ENCODE results near the gene SLC15A4.

Gene SLC15A4

DNA sequence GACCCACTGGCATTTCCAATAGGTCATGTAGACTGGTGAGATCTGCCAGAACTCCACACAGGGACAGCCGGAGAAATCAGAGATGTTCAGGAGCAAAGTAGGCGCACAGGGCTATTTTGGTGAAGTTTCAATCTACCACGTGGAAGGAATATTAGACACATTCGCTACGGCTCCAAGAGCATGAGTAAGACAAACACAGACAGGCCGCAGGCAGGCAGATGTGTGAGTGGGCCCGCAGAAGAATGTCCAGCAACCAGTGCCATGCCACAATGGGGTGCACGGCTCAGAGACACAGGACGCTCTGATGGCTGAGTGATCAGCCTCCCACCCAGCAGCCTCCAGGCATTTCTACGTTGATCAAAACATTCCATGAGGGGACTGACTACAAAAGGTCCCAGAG is 10.4 kb downstream of the SLC15A4 start:
- Histone ChIP-seq H2AK5ac (ENCODE audit: low read length, severe bottlenecking) (no peak overlapping the region), H3K4ac (ENCODE audit: low read depth in 1 of 2, low read length in 2 of 2) (no peak overlapping the region), H3K14ac (ENCODE audit: low read length in 2 of 2) (no peak overlapping the region), H3K4me3 (ENCODE audit: insufficient read depth in 1 of 2, low read depth in 1 of 2, low read length in 2 of 2) (peak overlapping the region in 1 of 2 experiments; percentile 38), H2BK15ac (ENCODE audit: low read depth, poor library complexity, severe bottlenecking) (no peak overlapping the region), H3K27ac (ENCODE audit: low read length, poor library complexity, severe bottlenecking) (peak overlapping the region; percentile 75), H4K91ac (ENCODE audit: low read length) (no peak overlapping the region), H3K36me3 (ENCODE audit: control insufficient read depth in 1 of 2, insufficient read depth in 2 of 2, low read depth in 1 of 2, low read length in 2 of 2) (peaks cover 10 to 18% of the 10 kb centered on the region in 2 experiments), H2BK120ac (ENCODE audit: low read depth, low read length) (no peak overlapping the region), H2AFZ (ENCODE audit: low read depth, low read length) (no peak overlapping the region), H3K4me2 (ENCODE audit: low read length, poor library complexity, severe bottlenecking) (peak overlapping the region; percentile 27), H3K23ac (ENCODE audit: low read length in 2 of 2) (no peak overlapping the region), H3K9me3 (ENCODE audit: control insufficient read depth, low read length) (no peaks in the 10 kb centered on the region), H2BK12ac (ENCODE audit: low read length in 2 of 2) (no peak overlapping the region), H4K8ac (ENCODE audit: low read length) (no peak overlapping the region), H2BK5ac (ENCODE audit: low read depth, low read length, poor library complexity, severe bottlenecking) (no peak overlapping the region), H3K9ac (ENCODE audit: low read length) (peak overlapping the region; percentile 73), H3K18ac (ENCODE audit: low read depth in 1 of 2, low read length in 2 of 2) (no peak overlapping the region), H3K27me3 (ENCODE audit: control insufficient read depth in 1 of 2, insufficient read depth in 1 of 2, low read length in 2 of 2) (no peaks in the 10 kb centered on the region), H3K79me1 (replicated peaks; ENCODE audit: low read length, poor library complexity, severe bottlenecking) (peaks cover 1% of the 10 kb centered on the region), H3K4me1 (ENCODE audit: control insufficient read depth, insufficient read depth, low read depth, low read length) (peaks cover 25% of the 10 kb centered on the region)
- no peak for DNase-seq
- WGBS = 96% methylated on average over 9 of the region's 10 CpGs

DNA sequence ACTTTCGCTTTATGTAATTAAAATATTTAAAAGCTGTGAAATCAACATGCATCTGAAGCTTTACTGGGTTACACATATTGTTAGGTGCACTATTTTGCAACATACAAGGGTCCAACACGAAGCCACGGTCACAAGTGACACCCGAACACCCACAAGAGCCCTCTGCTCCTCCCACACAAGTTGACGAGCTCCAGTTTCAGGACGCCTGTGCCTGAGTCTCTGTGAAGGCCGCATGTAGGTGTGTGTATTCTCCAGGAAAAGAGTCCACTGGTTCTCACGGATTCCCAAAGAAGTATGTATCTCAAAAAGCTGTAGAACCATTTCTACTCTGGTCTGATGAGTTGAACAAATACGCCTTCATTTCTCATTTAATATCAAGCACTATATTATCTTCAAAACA is 12.0 kb downstream of the SLC15A4 start:
- no peak overlapping the region for H3K23ac ChIP-seq (ENCODE audit: low read length in 2 of 2)
- no peaks in the 10 kb centered on the region for H3K27me3 ChIP-seq (ENCODE audit: control insufficient read depth in 1 of 2, insufficient read depth in 1 of 2, low read length in 2 of 2)
- H3K18ac ChIP-seq (ENCODE audit: low read depth in 1 of 2, low read length in 2 of 2) = no peak overlapping the region
- no peak overlapping the region for H2AFZ ChIP-seq (ENCODE audit: low read depth, low read length)
- 91% methylated on average over 8 of the region's 9 CpGs for WGBS
- no peak overlapping the region for H3K4me2 ChIP-seq (ENCODE audit: low read length, poor library complexity, severe bottlenecking)
- H3K4me1 ChIP-seq (ENCODE audit: control insufficient read depth, insufficient read depth, low read depth, low read length) = peaks cover 23% of the 10 kb centered on the region
- peaks cover 6% of the 10 kb centered on the region for H3K79me1 ChIP-seq (replicated peaks; ENCODE audit: low read length, poor library complexity, severe bottlenecking)
- H2AK5ac ChIP-seq (ENCODE audit: low read length, severe bottlenecking) = no peak overlapping the region
- H4K8ac ChIP-seq (ENCODE audit: low read length) = no peak overlapping the region
- H2BK15ac ChIP-seq (ENCODE audit: low read depth, poor library complexity, severe bottlenecking) = no peak overlapping the region
- no peak overlapping the region for H2BK120ac ChIP-seq (ENCODE audit: low read depth, low read length)
- no peak overlapping the region for H3K4ac ChIP-seq (ENCODE audit: low read depth in 1 of 2, low read length in 2 of 2)
- no peak overlapping the region for H3K4me3 ChIP-seq (ENCODE audit: insufficient read depth in 1 of 2, low read depth in 1 of 2, low read length in 2 of 2)
- H3K9ac ChIP-seq (ENCODE audit: low read length) = peak overlapping the region; percentile 80
- peaks cover 17 to 33% of the 10 kb centered on the region in 2 experiments for H3K36me3 ChIP-seq (ENCODE audit: control insufficient read depth in 1 of 2, insufficient read depth in 2 of 2, low read depth in 1 of 2, low read length in 2 of 2)
- no peak overlapping the region for H2BK12ac ChIP-seq (ENCODE audit: low read length in 2 of 2)
- no peak overlapping the region for H2BK5ac ChIP-seq (ENCODE audit: low read depth, low read length, poor library complexity, severe bottlenecking)
- H3K14ac ChIP-seq (ENCODE audit: low read length in 2 of 2) = no peak overlapping the region
- no peak overlapping the region for H4K91ac ChIP-seq (ENCODE audit: low read length)
- DNase-seq = no peak
- no peaks in the 10 kb centered on the region for H3K9me3 ChIP-seq (ENCODE audit: control insufficient read depth, low read length)
- H3K27ac ChIP-seq (ENCODE audit: low read length, poor library complexity, severe bottlenecking) = no peak overlapping the region

DNA sequence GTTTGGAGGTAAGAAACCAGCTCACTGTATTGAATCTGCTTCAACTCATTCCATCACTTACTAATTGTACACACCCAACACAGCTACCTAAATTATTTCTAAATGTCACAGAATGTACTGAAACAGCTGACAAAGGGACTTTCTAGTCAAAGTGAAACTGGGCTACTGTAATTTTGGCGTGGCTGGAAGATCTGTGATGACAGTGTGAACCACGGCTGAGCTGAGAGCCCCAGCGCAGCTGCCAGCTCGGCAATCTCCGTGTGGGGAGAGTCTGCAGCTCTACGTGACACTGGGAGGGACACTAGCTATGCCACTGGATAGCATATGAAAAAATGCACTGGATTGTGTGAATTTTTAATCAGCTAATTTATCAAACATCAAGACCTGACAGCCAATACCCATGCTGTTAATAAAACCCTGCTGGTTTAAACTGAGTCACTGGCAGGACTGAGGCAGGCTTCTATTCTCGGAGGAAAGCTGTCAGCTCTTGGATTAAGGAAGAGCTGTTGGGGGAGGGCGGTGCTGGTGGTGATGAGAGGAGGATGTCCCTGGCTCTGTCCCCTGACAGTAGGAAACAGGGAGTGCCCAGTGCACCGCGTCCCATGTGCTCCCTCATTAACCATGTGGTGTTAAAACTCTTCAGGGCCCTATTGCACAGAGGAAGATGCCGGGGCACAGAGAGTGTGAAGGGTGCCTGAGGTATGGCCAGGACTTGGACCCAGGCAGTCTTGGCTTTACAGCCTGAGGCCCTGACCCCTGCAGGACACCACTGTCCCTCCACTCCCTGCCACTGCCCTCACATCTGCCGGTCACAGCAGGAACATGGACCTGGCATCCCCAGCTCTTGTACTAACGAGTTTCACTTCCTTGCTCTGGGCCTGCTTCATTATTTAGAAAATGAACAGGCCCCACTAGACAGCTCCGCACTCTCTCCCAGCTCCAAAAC is 13.3 kb downstream of the SLC15A4 start:
- Histone ChIP-seq H3K36me3 (ENCODE audit: control insufficient read depth in 1 of 2, insufficient read depth in 2 of 2, low read depth in 1 of 2, low read length in 2 of 2) (peaks cover 21 to 40% of the 10 kb centered on the region in 2 experiments), H4K91ac (ENCODE audit: low read length) (no peak overlapping the region), H3K9me3 (ENCODE audit: control insufficient read depth, low read length) (no peaks in the 10 kb centered on the region), H3K27ac (ENCODE audit: low read length, poor library complexity, severe bottlenecking) (peak overlapping the region; percentile 12), H2BK5ac (ENCODE audit: low read depth, low read length, poor library complexity, severe bottlenecking) (no peak overlapping the region), H3K4me1 (ENCODE audit: control insufficient read depth, insufficient read depth, low read depth, low read length) (peaks cover 19% of the 10 kb centered on the region), H3K4me3 (ENCODE audit: insufficient read depth in 1 of 2, low read depth in 1 of 2, low read length in 2 of 2) (peak overlapping the region in 1 of 2 experiments; percentile 72), H3K18ac (ENCODE audit: low read depth in 1 of 2, low read length in 2 of 2) (no peak overlapping the region), H3K79me1 (replicated peaks; ENCODE audit: low read length, poor library complexity, severe bottlenecking) (peaks cover 8% of the 10 kb centered on the region), H3K14ac (ENCODE audit: low read length in 2 of 2) (no peak overlapping the region), H3K4ac (ENCODE audit: low read depth in 1 of 2, low read length in 2 of 2) (no peak overlapping the region), H2BK15ac (ENCODE audit: low read depth, poor library complexity, severe bottlenecking) (no peak overlapping the region), H2AK5ac (ENCODE audit: low read length, severe bottlenecking) (no peak overlapping the region), H2AFZ (ENCODE audit: low read depth, low read length) (no peak overlapping the region), H3K27me3 (ENCODE audit: control insufficient read depth in 1 of 2, insufficient read depth in 1 of 2, low read length in 2 of 2) (no peaks in the 10 kb centered on the region), H3K9ac (ENCODE audit: low read length) (peak overlapping the region; percentile 80), H3K4me2 (ENCODE audit: low read length, poor library complexity, severe bottlenecking) (no peak overlapping the region), H2BK120ac (ENCODE audit: low read depth, low read length) (no peak overlapping the region), H3K23ac (ENCODE audit: low read length in 2 of 2) (no peak overlapping the region), H2BK12ac (ENCODE audit: low read length in 2 of 2) (peak overlapping the region in 1 of 2 experiments; percentile 21), H4K8ac (ENCODE audit: low read length) (peak overlapping the region; percentile 19)
- DNase-seq = peak; percentile 33
- 77% methylated on average over 12 of the region's 14 CpGs for WGBS

GRCh38 chr12:128808651-128809050 is 15.1 kb downstream of the SLC15A4 start:
- WGBS = 96% methylated on average over 10 of the region's 12 CpGs
- Histone ChIP-seq H2AK5ac (ENCODE audit: low read length, severe bottlenecking) (no peak overlapping the region), H3K23ac (ENCODE audit: low read length in 2 of 2) (no peak overlapping the region), H3K4ac (ENCODE audit: low read depth in 1 of 2, low read length in 2 of 2) (no peak overlapping the region), H4K91ac (ENCODE audit: low read length) (no peak overlapping the region), H3K18ac (ENCODE audit: low read depth in 1 of 2, low read length in 2 of 2) (no peak overlapping the region), H2BK12ac (ENCODE audit: low read length in 2 of 2) (no peak overlapping the region), H2AFZ (ENCODE audit: low read depth, low read length) (no peak overlapping the region), H2BK15ac (ENCODE audit: low read depth, poor library complexity, severe bottlenecking) (no peak overlapping the region), H3K27me3 (ENCODE audit: control insufficient read depth in 1 of 2, insufficient read depth in 1 of 2, low read length in 2 of 2) (no peaks in the 10 kb centered on the region), H3K36me3 (ENCODE audit: control insufficient read depth in 1 of 2, insufficient read depth in 2 of 2, low read depth in 1 of 2, low read length in 2 of 2) (peaks cover 25 to 50% of the 10 kb centered on the region in 2 experiments), H2BK120ac (ENCODE audit: low read depth, low read length) (no peak overlapping the region), H3K27ac (ENCODE audit: low read length, poor library complexity, severe bottlenecking) (no peak overlapping the region), H3K14ac (ENCODE audit: low read length in 2 of 2) (no peak overlapping the region), H3K79me1 (replicated peaks; ENCODE audit: low read length, poor library complexity, severe bottlenecking) (peaks cover 12% of the 10 kb centered on the region), H3K4me2 (ENCODE audit: low read length, poor library complexity, severe bottlenecking) (no peak overlapping the region), H3K9ac (ENCODE audit: low read length) (no peak overlapping the region), H4K8ac (ENCODE audit: low read length) (no peak overlapping the region), H3K9me3 (ENCODE audit: control insufficient read depth, low read length) (peaks cover 8% of the 10 kb centered on the region), H3K4me3 (ENCODE audit: insufficient read depth in 1 of 2, low read depth in 1 of 2, low read length in 2 of 2) (no peak overlapping the region), H2BK5ac (ENCODE audit: low read depth, low read length, poor library complexity, severe bottlenecking) (no peak overlapping the region), H3K4me1 (ENCODE audit: control insufficient read depth, insufficient read depth, low read depth, low read length) (peaks cover 17% of the 10 kb centered on the region)
- DNase-seq = no peak
